Panc1 (cell line): ENCODE data around the gene NAP1L5. TPM values are rescaled to one million over a fixed set of nuclear protein-coding genes. Genes with fewer than 3 reads are reported as not detected.

ENCODE experiments used
- ATAC-seq: fragments of 200-7000 bp; cut with Tn5 transposase; 2 replicates; pipeline ENCODE4 v1.9.1; 2020; ENCODE audit warnings: mild to moderate bottlenecking, moderate library complexity
- BruUV-seq: library from RNA; stranded (reverse); fragments of 400-500 nt; replicated peaks from 2 replicates; lab custom pipeline; 2021; lab: Mats Ljungman, UMichigan
- CTCF ChIA-PET: fragments of 300-600 bp; sonication (Branson Sonifier 250); formaldehyde crosslinking; loops from one replicate; lab custom pipeline; 2022; ENCODE audit warnings: antibody characterized with exemption; lab: Charles Lee
- POLR2A ChIA-PET: fragments of 300-600 bp; sonication (Branson Sonifier 250); formaldehyde crosslinking; loops from one replicate; lab custom pipeline; 2022; ENCODE audit warnings: antibody characterized with exemption; lab: Charles Lee
- DNase-seq: peaks from one replicate; pipeline ENCODE4 v3.0.0-alpha.2; 2010; ENCODE audit warnings: low read depth, low spot score
- H3K27ac ChIP-seq: 2 replicates; pipeline ENCODE4 v1.5.1; 2011; ENCODE audit warnings: mild to moderate bottlenecking, low read length, inconsistent platforms
- H3K27me3 ChIP-seq: fragments of 200-500 bp; sonication (Bioruptor generic); 2 replicates; pipeline ENCODE4 v1.6.0; 2014; ENCODE audit warnings: low read length, inconsistent platforms; ENCODE audit not compliant: control insufficient read depth, insufficient read depth
- H3K36me3 ChIP-seq: fragments of 200-500 bp; sonication (Bioruptor generic); 2 replicates; pipeline ENCODE4 v1.5.1; 2014; ENCODE audit warnings: inconsistent platforms, mild to moderate bottlenecking, low read length, moderate library complexity; ENCODE audit not compliant: control insufficient read depth, insufficient read depth
- H3K4me1 ChIP-seq: 2 replicates; pipeline ENCODE4 v1.5.1; 2011; ENCODE audit warnings: inconsistent platforms, mild to moderate bottlenecking, low read length, moderate library complexity; ENCODE audit not compliant: control insufficient read depth, insufficient read depth
- H3K4me3 ChIP-seq, 2 experiments: 2 replicates each; pipeline ENCODE4 v1.5.1; 2011 to 2012; ENCODE audit warnings: low read depth in 2 of 2, low read length in 2 of 2, mild to moderate bottlenecking in 2 of 2, inconsistent platforms in 1 of 2, moderate library complexity in 1 of 2
- H3K9me3 ChIP-seq: fragments of 200-500 bp; sonication (Bioruptor generic); 2 replicates; pipeline ENCODE4 v1.5.1; 2014; ENCODE audit warnings: low read depth, mild to moderate bottlenecking, inconsistent platforms, low read length, moderate library complexity; ENCODE audit not compliant: control insufficient read depth, insufficient read depth
- CTCF ChIP-seq: fragments of 450-650 bp; IDR thresholded peaks from 2 replicates; pipeline ENCODE4 v1.5.1; 2017; ENCODE audit warnings: mild to moderate bottlenecking
- POLR2AphosphoS5 ChIP-seq: IDR thresholded peaks from 2 replicates; pipeline ENCODE4 v1.6.1; 2012; ENCODE audit warnings: mild to moderate bottlenecking, low read depth, low read length, moderate library complexity
- REST ChIP-seq, 2 experiments: IDR thresholded peaks; 2 replicates each; pipeline ENCODE4 v1.6.1; 2011 to 2012; ENCODE audit warnings: low read depth in 2 of 2, control low read depth in 1 of 2, low read length in 1 of 2, mild to moderate bottlenecking in 1 of 2, moderate library complexity in 1 of 2; ENCODE audit not compliant: insufficient read depth in 1 of 2
- SIN3A ChIP-seq: IDR thresholded peaks from 2 replicates; pipeline ENCODE4 v1.6.1; 2012; ENCODE audit warnings: low read depth, mild to moderate bottlenecking, low read length, moderate library complexity, borderline replicate concordance; ENCODE audit not compliant: insufficient read depth
- TCF7L2 ChIP-seq: IDR thresholded peaks from 2 replicates; pipeline ENCODE4 v1.6.1; 2011; ENCODE audit warnings: mild to moderate bottlenecking, low read depth, low read length, inconsistent platforms
- in situ Hi-C: cut with HindIII; loops from 2 replicates; pipeline ENCODE4 v1.10.0; 2016; ENCODE audit warnings: low sequenced_read_pairs, low pct_unique_long_range_greater_than_20kb
- intact Hi-C: fragments of 100-400 bp; cut with micrococcal nuclease; formaldehyde crosslinking; loops from one replicate; pipeline ENCODE4 v1.10.0; 2022; ENCODE audit not compliant: unreplicated experiment
- total RNA-seq: library from RNA; stranded (reverse); gene quantifications from one replicate; pipeline ENCODE4 v1.2.1, GENCODE V29; 2021; ENCODE audit not compliant: unreplicated experiment

The NAP1L5 gene
- total RNA-seq, 1 experiment from 2014 or later = 0.67 TPM

DNA sequence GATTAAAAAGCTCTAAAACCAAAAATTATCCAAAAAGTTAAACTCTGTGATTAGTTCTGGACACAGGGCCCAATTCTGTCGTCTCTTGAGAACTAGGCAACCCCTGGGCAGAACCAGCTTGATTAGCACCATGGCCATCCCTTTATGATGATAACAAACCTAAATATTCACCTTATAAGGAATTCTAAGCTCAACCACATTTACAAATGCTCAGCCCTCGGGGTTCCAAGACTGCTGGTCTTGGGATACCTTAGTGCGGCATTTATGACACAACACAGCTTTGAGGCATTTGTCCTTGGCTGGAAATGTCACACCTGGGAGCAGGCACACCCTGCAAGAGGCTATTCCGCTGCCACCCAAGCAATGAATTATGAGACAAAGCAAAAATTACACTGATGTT is 27.5 kb upstream of the NAP1L5 start:
- TF ChIP-seq POLR2AphosphoS5 = no peak
- no peak for TF ChIP-seq REST (IDR thresholded peaks at IDR 0.05; ENCODE audit: insufficient read depth in 1 of 2, low read depth in 2 of 2, low read length in 1 of 2)
- TF ChIP-seq CTCF = no peak
- no peak for TF ChIP-seq TCF7L2
- no peak for TF ChIP-seq SIN3A
- POLR2A ChIA-PET = no interaction called here
- DNase-seq = no peak

GRCh38 chr4:88724406-88724805 is 26.8 kb upstream of the NAP1L5 start:
- H3K4me3 ChIP-seq = no peak overlapping the region
- H3K4me1 ChIP-seq = no peaks in the 10 kb centered on the region
- ChIA-PET POLR2A (no interaction called here), CTCF (no interaction called here)
- no peaks in the 10 kb centered on the region for H3K36me3 ChIP-seq
- no peaks in the 10 kb centered on the region for H3K9me3 ChIP-seq
- DNase-seq (no peak), ATAC-seq (no peak)
- H3K27ac ChIP-seq = no peak overlapping the region
- no peak for TF ChIP-seq TCF7L2
- no peak for TF ChIP-seq POLR2AphosphoS5
- TF ChIP-seq CTCF = no peak
- TF ChIP-seq SIN3A = no peak
- TF ChIP-seq REST (IDR thresholded peaks at IDR 0.05; ENCODE audit: insufficient read depth in 1 of 2, low read depth in 2 of 2, low read length in 1 of 2) = no peak
- no peaks in the 10 kb centered on the region for H3K27me3 ChIP-seq
- BruUV-seq = no TSS peak
- in situ Hi-C loops = no loop called here
- intact Hi-C loops = no loop called here

More for the DNA sequence above, 27.5 kb upstream of the NAP1L5 start:
- in situ Hi-C loops = no loop called here
- CTCF ChIA-PET = no interaction called here
- no peak for ATAC-seq
- no TSS peak for BruUV-seq
- Histone ChIP-seq H3K27me3 (no peaks in the 10 kb centered on the region), H3K27ac (no peak overlapping the region), H3K36me3 (no peaks in the 10 kb centered on the region), H3K9me3 (no peaks in the 10 kb centered on the region), H3K4me1 (no peaks in the 10 kb centered on the region), H3K4me3 (no peak overlapping the region)
- intact Hi-C loops = no loop called here
